HG02759 (cell line): ENCODE measurements around the gene CCSER1.
"Not testable (repeated sequence)": the region's sequence is repeated elsewhere in the genome, so short reads cannot be mapped to it uniquely, and the experiment has no call there.

Experiments used
- ATAC-seq: cut with Tn5 transposase; IDR thresholded peaks from one replicate; pipeline ENCODE4 v1.9.1; 2021; ENCODE audit warnings: mild to moderate bottlenecking, moderate library complexity; ENCODE audit not compliant: unreplicated experiment

CCSER1 gene

GRCh38 chr4:90641861-90642599 lies 514.8 kb downstream of the CCSER1 start:
- no peak for ATAC-seq

GRCh38 chr4:90643156-90643555 lies 516.0 kb downstream of the CCSER1 start:
- ATAC-seq = no peak

GRCh38 chr4:90648311-90648710 lies 521.1 kb downstream of the CCSER1 start:
- no peak for ATAC-seq

- no peak for ATAC-seq
These were observed 521.6 kb downstream of the CCSER1 start for GRCh38 chr4:90648791-90649190.

GRCh38 chr4:90660672-90661071 lies 533.5 kb downstream of the CCSER1 start:
- no peak for ATAC-seq

GRCh38 chr4:90670183-90670582 lies 543.0 kb downstream of the CCSER1 start:
- no peak for ATAC-seq

- no peak for ATAC-seq
These were observed 562.5 kb downstream of the CCSER1 start for GRCh38 chr4:90689739-90690138.

GRCh38 chr4:90695411-90695810 lies 568.2 kb downstream of the CCSER1 start:
- no peak for ATAC-seq

GRCh38 chr4:90705501-90705900 lies 578.3 kb downstream of the CCSER1 start:
- ATAC-seq = not testable (repeated sequence)

- ATAC-seq = peak; percentile 66
These were observed 588.0 kb downstream of the CCSER1 start for GRCh38 chr4:90715242-90715641.

- ATAC-seq = no peak
These were observed 591.7 kb downstream of the CCSER1 start for GRCh38 chr4:90718931-90719330.

- no peak for ATAC-seq
These were observed 600.7 kb downstream of the CCSER1 start for GRCh38 chr4:90727938-90728337.

- ATAC-seq = no peak
These were observed 603.6 kb downstream of the CCSER1 start for GRCh38 chr4:90730752-90731151.

GRCh38 chr4:90733211-90733610 lies 606.0 kb downstream of the CCSER1 start:
- no peak for ATAC-seq

- ATAC-seq = no peak
These were observed 618.0 kb downstream of the CCSER1 start for GRCh38 chr4:90745176-90745575.

- no peak for ATAC-seq
These were observed 625.9 kb downstream of the CCSER1 start for GRCh38 chr4:90753068-90753467.

- ATAC-seq = no peak
These were observed 630.4 kb downstream of the CCSER1 start for GRCh38 chr4:90757534-90758060.

GRCh38 chr4:90760059-90760458 lies 632.9 kb downstream of the CCSER1 start:
- no peak for ATAC-seq

GRCh38 chr4:90766837-90767236 lies 639.6 kb downstream of the CCSER1 start:
- no peak for ATAC-seq

- no peak for ATAC-seq
These were observed 642.1 kb downstream of the CCSER1 start for GRCh38 chr4:90769251-90769650.

GRCh38 chr4:90780193-90780592 lies 653.0 kb downstream of the CCSER1 start:
- ATAC-seq = no peak

GRCh38 chr4:90786602-90787001 lies 659.4 kb downstream of the CCSER1 start:
- no peak for ATAC-seq

GRCh38 chr4:90792696-90793095 lies 665.5 kb downstream of the CCSER1 start:
- ATAC-seq = no peak
